PC-9 (cell line): Measurements from ENCODE around the gene KDM3B. TPM values are rescaled to one million over a fixed set of nuclear protein-coding genes. Genes with fewer than 3 reads are reported as not detected.
A peak's percentile ranks its signal among the peaks of the same experiment; 100 is the strongest.

Experiments
- BruUV-seq: library from RNA; stranded (reverse); fragments of 400-500 nt; replicated peaks from 2 replicates; lab custom pipeline; 2021; lab: Mats Ljungman, UMichigan
- CTCF ChIA-PET: fragments of 300-600 bp; sonication (Branson Sonifier 250); formaldehyde crosslinking; loops from one replicate; lab custom pipeline; 2022; ENCODE audit warnings: antibody characterized with exemption; lab: Charles Lee
- POLR2A ChIA-PET: fragments of 300-600 bp; sonication (Branson Sonifier 250); formaldehyde crosslinking; loops from one replicate; lab custom pipeline; 2022; ENCODE audit warnings: antibody characterized with exemption; ENCODE audit not compliant: unreplicated experiment; lab: Charles Lee
- DNase-seq, 2 experiments: peaks; one replicate each; pipeline versions ENCODE4 v3.0.0 to v3.0.0-alpha.2; 2015 to 2022; ENCODE audit warnings: mixed read lengths in 1 of 2
- H2AFZ ChIP-seq: fragments of 200-600 bp; sonication (generic); 2 replicates; pipeline ENCODE4 v1.8.1; 2017; ENCODE audit warnings: antibody characterized with exemption
- H3F3A ChIP-seq: fragments of 200-600 bp; sonication (generic); 2 replicates; pipeline ENCODE4 v1.8.1; 2017; ENCODE audit warnings: antibody characterized with exemption, mild to moderate bottlenecking, low read depth; ENCODE audit not compliant: insufficient read depth
- H3K27ac ChIP-seq: fragments of 200-600 bp; sonication (generic); 2 replicates; pipeline ENCODE4 v1.6.1; 2016; ENCODE audit warnings: mixed run types
- H3K27me3 ChIP-seq: fragments of 200-600 bp; sonication (generic); 2 replicates; pipeline ENCODE4 v1.6.1; 2016; ENCODE audit warnings: low read depth, mixed run types; ENCODE audit not compliant: insufficient read depth
- H3K36me3 ChIP-seq: fragments of 200-600 bp; sonication (generic); 2 replicates; pipeline ENCODE4 v1.6.1; 2016; ENCODE audit warnings: low read depth, mixed run types
- H3K4me1 ChIP-seq: fragments of 200-600 bp; sonication (generic); replicated peaks from 2 replicates; pipeline ENCODE4 v1.6.1; 2016; ENCODE audit warnings: mixed run types; ENCODE audit not compliant: insufficient read depth
- H3K4me2 ChIP-seq: fragments of 200-600 bp; sonication (generic); 2 replicates; pipeline ENCODE4 v1.6.1; 2017; ENCODE audit warnings: mixed run types
- H3K4me3 ChIP-seq: fragments of 200-600 bp; sonication (generic); 2 replicates; pipeline ENCODE4 v1.6.1; 2016; ENCODE audit warnings: mixed run types
- H3K79me2 ChIP-seq: fragments of 200-600 bp; sonication (generic); 2 replicates; pipeline ENCODE4 v1.6.1; 2017; ENCODE audit warnings: low read depth, mixed run types
- H3K9me2 ChIP-seq: fragments of 200-600 bp; sonication (generic); 2 replicates; pipeline ENCODE4 v1.8.1; 2017; ENCODE audit warnings: mild to moderate bottlenecking; ENCODE audit not compliant: insufficient read depth
- H3K9me3 ChIP-seq: fragments of 200-600 bp; sonication (generic); 2 replicates; pipeline ENCODE4 v1.8.1; 2016; ENCODE audit warnings: low read depth; ENCODE audit not compliant: insufficient read depth
- H4K20me1 ChIP-seq: fragments of 200-600 bp; sonication (generic); 2 replicates; pipeline ENCODE4 v1.8.1; 2017; ENCODE audit not compliant: insufficient read depth
- CTCF ChIP-seq: fragments of 200-600 bp; sonication (generic); conservative IDR thresholded peaks from 2 replicates; pipeline ENCODE4 v1.6.1; 2017; ENCODE audit warnings: mixed run types, antibody characterized with exemption, mild to moderate bottlenecking, moderate library complexity
- EZH2 ChIP-seq: fragments of 200-600 bp; sonication (generic); IDR thresholded peaks from 2 replicates; pipeline ENCODE4 v1.8.0; 2017; ENCODE audit warnings: antibody characterized with exemption, low read depth
- intact Hi-C: fragments of 100-400 bp; cut with micrococcal nuclease; formaldehyde crosslinking; loops from one replicate; pipeline ENCODE4 v1.10.0; 2022; ENCODE audit not compliant: unreplicated experiment
- total RNA-seq: library from RNA; stranded (reverse); gene quantifications from 2 replicates; pipeline ENCODE4 v1.2.3, GENCODE V29; 2021

KDM3B gene
- total RNA-seq, 1 experiment from 2014 or later, result 76.7 TPM

GRCh38 chr5:138465261-138466124 is 113.0 kb downstream of the KDM3B start, which contains the start of gene EGR1:
Gene EGR1 (plus strand): TSS chr5:138465479. CDS start chr5:138465762, 283 bp downstream.
- DNase-seq, result peak; percentile 83 to 95
- BruUV-seq, result no TSS peak
- TF ChIP-seq EZH2 (no peak), CTCF (no peak)
- Histone ChIP-seq H2AFZ (peak within 1 kb of the TSS; percentile 89), H3K4me2 (peak within 1 kb of the TSS; percentile 97), H4K20me1 (peaks cover 18% of the 10 kb centered on the region), H3K27ac (peak within 1 kb of the TSS; percentile 81), H3K4me1 (peaks cover 6% of the 10 kb centered on the region), H3K79me2 (no peaks in the 10 kb centered on the region), H3K27me3 (no peaks in the 10 kb centered on the region), H3K36me3 (no peaks in the 10 kb centered on the region), H3F3A (peaks cover 4% of the 10 kb centered on the region; the same call in 1 of the 2 replicates), H3K9me3 (no peaks in the 10 kb centered on the region), H3K9me2 (no peaks in the 10 kb centered on the region), H3K4me3 (peak within 1 kb of the TSS; percentile 80)
- CTCF ChIA-PET, result interaction anchor here (0.6 to 2.1 kb wide), 3 partner anchors 37 to 62 kb away, joined by 4 to 6 read pairs (median 4); no protein-coding TSS in a partner anchor
- POLR2A ChIA-PET, result interaction anchor here (0.6 to 0.8 kb wide), 4 partner anchors 20 to 808 kb away, joined by 3 to 8 read pairs (median 4); partner anchors contain the start of gene HSPA9
- intact Hi-C loops, result loop anchor here (1.0 kb wide), 1 partner anchor 78 kb away; the partner anchor contains the start of gene ETF1

- Histone ChIP-seq H3K4me1 (peaks cover 6% of the 10 kb centered on the region), H2AFZ (no peak overlapping the region), H3K79me2 (no peaks in the 10 kb centered on the region), H3K36me3 (no peaks in the 10 kb centered on the region), H3K4me2 (peak overlapping the region; percentile 97), H3K4me3 (peak overlapping the region; percentile 80; the same call in 1 of the 2 replicates), H3K9me3 (no peaks in the 10 kb centered on the region), H3F3A (peaks cover 4% of the 10 kb centered on the region; the same call in 1 of the 2 replicates), H3K9me2 (no peaks in the 10 kb centered on the region), H3K27me3 (no peaks in the 10 kb centered on the region), H4K20me1 (peaks cover 18% of the 10 kb centered on the region), H3K27ac (no peak overlapping the region)
- intact Hi-C loops, result no loop called here
- ChIA-PET POLR2A (interaction anchor here (0.5 kb wide), 1 partner anchor 806 kb away, joined by 11 read pairs; no protein-coding TSS in a partner anchor), CTCF (interaction anchor here (0.6 kb wide), 1 partner anchor 61 kb away, joined by 4 read pairs; no protein-coding TSS in a partner anchor)
- BruUV-seq, result TSS peak; percentile 30
- TF ChIP-seq EZH2, result no peak
- no peak for TF ChIP-seq CTCF
- peak in 1 of 2 experiments; percentile 37 for DNase-seq
These were observed 113.8 kb downstream of the KDM3B start for GRCh38 chr5:138466125-138466899.
